NCI-H1436 treated with DMSO at 0.1 percent for 48 hours (cell line): ENCODE measurements around the gene ATP8A2.

Experiments
- DNase-seq: peaks from one replicate; lab custom pipeline; 2025; lab: John Stamatoyannopoulos, UW

The ATP8A2 gene

GRCh38 chr13:25857830-25858229 is 486.1 kb downstream of the ATP8A2 start:
- DNase-seq = no peak

GRCh38 chr13:25859528-25859927 is 487.8 kb downstream of the ATP8A2 start:
- no peak for DNase-seq

GRCh38 chr13:25860265-25860664 is 488.5 kb downstream of the ATP8A2 start:
- no peak for DNase-seq

- no peak for DNase-seq
Measured at GRCh38 chr13:25860862-25861261, 489.1 kb downstream of the ATP8A2 start.

GRCh38 chr13:25862156-25862555 is 490.4 kb downstream of the ATP8A2 start:
- DNase-seq = no peak

GRCh38 chr13:25864116-25864515 is 492.3 kb downstream of the ATP8A2 start:
- DNase-seq = no peak

- no peak for DNase-seq
Measured at GRCh38 chr13:25864936-25865335, 493.2 kb downstream of the ATP8A2 start.

GRCh38 chr13:25865391-25865790 is 493.6 kb downstream of the ATP8A2 start:
- DNase-seq = no peak

GRCh38 chr13:25867038-25867437 is 495.3 kb downstream of the ATP8A2 start:
- DNase-seq = no peak

- DNase-seq = no peak
Measured at GRCh38 chr13:25868490-25868889, 496.7 kb downstream of the ATP8A2 start.

GRCh38 chr13:25869941-25870340 is 498.2 kb downstream of the ATP8A2 start:
- DNase-seq = no peak

GRCh38 chr13:25871389-25872125 is 499.8 kb downstream of the ATP8A2 start:
- no peak for DNase-seq

GRCh38 chr13:25872481-25873241 is 500.9 kb downstream of the ATP8A2 start:
- DNase-seq = no peak

GRCh38 chr13:25873242-25873612 is 501.5 kb downstream of the ATP8A2 start:
- DNase-seq = no peak

- DNase-seq = no peak
Measured at GRCh38 chr13:25874064-25874737, 502.4 kb downstream of the ATP8A2 start.

- DNase-seq = no peak
Measured at GRCh38 chr13:25874907-25875306, 503.1 kb downstream of the ATP8A2 start.

- no peak for DNase-seq
Measured at GRCh38 chr13:25876247-25876646, 504.5 kb downstream of the ATP8A2 start.

- no peak for DNase-seq
Measured at GRCh38 chr13:25879466-25879865, 507.7 kb downstream of the ATP8A2 start.

GRCh38 chr13:25881136-25881926 is 509.6 kb downstream of the ATP8A2 start:
- no peak for DNase-seq

- no peak for DNase-seq
Measured at GRCh38 chr13:25881971-25882451, 510.2 kb downstream of the ATP8A2 start.

GRCh38 chr13:25882466-25883357 is 510.9 kb downstream of the ATP8A2 start:
- DNase-seq = no peak
